HuH-7.5 (cell line): ENCODE measurements around the gene ALDH2.
A peak's percentile ranks its signal among the peaks of the same experiment; 100 is the strongest.
"Not testable (repeated sequence)": the region's sequence is repeated elsewhere in the genome, so short reads cannot be mapped to it uniquely, and the experiment has no call there.

Experiments used
- DNase-seq: peaks from one replicate; pipeline ENCODE4 v3.0.0; 2011; ENCODE audit warnings: low spot score

The ALDH2 gene

DNA sequence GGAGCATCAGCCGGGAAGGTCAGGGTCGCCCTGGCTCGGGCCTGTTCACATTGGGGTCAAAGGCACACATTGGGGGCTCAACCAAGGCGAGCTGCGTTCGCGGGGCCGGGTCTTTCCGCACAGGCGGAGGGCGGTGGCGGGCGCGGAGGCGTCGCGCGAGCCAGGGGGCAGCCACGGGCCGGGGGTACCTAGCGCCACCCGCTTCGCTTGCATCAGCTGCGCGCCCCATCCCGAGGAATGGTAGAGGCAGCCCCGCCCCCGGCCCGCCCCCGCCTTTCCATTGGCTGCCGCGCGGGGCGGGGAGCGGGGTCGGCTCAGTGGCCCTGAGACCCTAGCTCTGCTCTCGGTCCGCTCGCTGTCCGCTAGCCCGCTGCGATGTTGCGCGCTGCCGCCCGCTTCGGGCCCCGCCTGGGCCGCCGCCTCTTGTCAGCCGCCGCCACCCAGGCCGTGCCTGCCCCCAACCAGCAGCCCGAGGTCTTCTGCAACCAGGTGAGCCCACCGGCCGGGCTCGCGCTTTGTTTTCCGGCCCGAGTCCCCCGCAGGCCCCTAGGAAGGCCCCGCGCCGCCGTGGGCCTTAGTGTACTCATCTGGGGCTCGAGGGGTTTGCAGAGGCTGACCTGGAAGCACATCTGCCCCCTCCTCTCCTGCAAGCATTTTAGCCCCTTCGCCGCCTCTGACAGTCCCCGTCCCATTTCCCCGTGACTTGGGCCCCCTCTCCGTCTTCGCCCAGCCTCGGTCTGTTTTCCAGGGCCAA, at the start of gene ALDH2:
Gene ALDH2, plus strand, starts transcription at position 326 of the 754 bp plus-strand sequence. Its CDS starts 50 bp downstream, at position 376.
- DNase-seq: peak; percentile 95

DNA sequence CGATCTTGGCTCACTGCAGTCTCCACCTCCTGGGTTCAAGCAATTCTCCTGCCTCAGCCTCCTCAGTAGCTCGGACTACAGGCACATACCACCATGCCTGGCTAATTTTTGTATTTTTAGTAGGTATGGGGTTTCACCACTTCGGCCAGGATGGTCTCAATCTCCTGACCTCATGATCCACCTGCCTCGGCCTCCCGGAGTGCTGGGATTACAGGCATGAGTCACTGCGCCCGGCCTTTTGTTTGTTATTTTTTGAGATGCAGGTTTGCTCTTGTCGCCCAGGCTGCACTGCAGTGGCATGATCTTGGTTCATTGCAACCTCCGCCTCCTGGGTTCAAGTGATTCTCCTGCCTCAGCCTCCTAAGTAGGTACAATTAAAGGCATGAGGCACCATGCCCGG, 47.4 kb upstream of the ALDH2 start:
- DNase-seq: not testable (repeated sequence)

DNA sequence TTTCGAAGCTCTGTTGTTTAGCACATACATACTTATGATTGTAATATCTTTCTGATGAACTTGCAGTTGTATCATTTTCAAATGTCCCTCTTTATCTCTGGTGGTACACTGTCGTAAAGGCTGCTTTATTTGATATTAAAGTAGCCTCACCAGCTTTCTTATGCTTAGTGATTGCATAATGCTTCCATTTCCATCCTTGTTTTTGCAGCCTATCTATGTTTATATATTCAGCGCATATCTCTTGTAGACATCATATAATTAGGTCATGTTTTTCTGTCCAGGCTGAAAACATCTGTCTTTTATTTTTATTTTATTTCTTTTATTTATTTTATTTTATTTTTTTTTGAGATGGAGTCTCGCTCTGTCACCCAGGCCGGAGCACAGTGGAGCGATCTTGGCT, 46.3 kb upstream of the ALDH2 start:
- no peak for DNase-seq

DNA sequence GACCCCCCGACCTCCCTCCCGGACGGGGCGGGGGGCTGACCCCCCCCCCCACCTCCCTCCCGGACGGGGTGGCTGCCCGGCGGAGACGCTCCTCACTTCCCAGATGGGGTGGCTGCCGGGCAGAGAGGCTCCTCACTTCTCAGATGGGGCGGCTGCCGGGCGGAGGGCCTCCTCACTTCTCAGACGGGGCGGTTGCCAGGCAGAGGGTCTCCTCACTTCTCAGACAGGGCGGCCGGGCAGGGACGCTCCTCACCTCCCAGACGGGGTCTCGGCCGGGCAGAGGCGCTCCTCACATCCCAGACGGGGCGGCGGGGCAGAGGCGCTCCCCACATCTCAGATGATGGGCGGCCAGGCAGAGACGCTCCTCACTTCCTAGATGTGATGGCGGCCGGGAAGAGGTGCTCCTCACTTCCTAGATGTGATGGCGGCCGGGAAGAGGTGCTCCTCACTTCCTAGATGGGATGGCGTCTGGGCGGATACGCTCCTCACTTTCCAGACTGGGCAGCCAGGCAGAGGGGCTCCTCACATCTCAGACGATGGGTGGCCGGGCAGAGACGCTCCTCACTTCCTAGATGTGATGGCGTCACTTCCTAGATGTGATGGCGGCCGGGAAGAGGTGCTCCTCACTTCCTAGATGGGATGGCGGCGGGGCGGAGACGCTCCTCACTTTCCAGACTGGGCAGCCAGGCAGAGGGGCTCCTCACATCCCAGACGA, 42.9 kb upstream of the ALDH2 start:
- not testable (repeated sequence) for DNase-seq

DNA sequence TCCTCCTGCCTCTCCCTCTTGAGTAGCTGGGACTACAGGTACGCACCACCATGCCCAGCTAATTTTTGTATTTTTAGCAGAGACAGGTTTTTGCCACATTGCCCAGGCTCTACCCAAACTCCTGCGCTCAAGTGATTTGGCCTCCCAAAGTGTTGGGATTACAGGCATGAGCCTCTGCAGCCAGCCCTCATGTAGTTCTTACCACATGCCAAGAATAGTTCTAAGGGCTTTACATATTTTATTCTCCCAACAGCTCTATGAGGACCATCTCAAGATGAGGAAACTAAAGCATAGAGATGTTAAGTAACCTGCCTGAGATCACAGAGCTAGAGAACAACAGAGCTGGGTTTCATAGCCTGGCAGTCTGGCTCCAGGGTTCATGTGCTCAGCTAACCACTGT, 37.9 kb upstream of the ALDH2 start:
- no peak for DNase-seq

DNA sequence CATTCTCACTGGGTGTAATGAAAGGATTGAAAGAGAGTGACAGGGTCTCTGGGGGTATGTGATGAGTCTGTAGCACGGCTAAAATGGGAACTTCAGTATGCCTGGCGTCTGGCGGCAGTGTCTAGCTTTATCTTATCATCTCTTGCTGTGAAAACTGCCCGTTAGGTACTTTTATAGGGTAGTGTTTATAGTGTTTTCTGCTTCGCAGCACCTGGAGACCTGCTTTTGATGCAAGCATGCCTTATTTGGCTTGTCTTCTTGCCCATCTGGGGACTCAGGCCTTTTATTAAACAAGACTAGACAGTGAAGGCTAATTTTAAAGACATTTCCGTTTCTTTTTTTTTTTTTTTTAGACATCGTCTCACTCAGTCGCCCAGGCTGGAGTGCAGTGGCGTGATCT, 36.3 kb upstream of the ALDH2 start:
- no peak for DNase-seq

DNA sequence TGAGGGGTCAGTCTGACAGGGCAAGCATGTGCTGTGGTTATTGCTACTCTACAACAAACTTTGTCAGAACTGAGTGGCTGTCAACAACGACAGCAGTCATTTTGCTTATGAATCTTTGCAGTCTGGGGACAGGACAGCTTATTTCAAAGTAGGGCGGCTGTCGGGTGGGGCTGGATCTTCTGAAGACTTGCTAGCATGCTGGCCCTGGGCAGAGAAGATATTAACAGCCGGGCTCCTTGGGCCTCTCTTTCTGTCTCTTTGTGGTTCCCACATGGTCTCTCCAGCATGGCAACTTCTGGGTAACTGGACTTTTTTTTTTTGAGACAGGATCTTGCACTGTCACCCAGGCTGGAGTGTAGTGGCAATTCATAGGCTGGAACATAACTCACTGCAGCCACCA, 33.9 kb upstream of the ALDH2 start:
- no peak for DNase-seq

DNA sequence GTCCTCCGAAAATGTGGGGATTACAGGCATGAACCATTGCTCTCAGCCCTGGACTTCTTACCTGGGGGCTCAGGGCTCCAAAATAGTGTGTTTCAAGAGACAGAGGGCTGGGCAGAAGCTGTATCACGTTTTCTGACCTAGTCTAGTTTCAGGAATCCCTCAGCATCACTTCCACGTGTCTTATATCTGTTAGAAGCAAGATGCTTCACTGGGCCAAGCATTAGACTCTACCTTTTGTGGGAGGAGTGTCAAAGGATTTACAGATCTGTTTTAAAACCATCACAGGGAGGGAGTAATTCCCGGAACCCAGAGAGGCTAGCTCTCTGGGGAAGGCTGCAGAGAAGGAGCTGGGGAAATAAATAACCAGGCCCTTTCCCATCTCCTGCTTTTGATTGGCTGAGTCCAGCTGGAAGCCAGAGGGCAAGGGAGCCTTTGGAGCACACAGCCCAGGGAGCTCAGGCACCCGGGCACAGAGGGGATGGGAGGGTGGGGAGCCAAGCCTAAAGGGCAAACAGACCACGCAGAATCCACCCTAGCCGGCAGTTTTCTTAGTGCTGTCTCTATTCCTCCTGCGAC, 33.3 kb upstream of the ALDH2 start:
- DNase-seq: no peak

DNA sequence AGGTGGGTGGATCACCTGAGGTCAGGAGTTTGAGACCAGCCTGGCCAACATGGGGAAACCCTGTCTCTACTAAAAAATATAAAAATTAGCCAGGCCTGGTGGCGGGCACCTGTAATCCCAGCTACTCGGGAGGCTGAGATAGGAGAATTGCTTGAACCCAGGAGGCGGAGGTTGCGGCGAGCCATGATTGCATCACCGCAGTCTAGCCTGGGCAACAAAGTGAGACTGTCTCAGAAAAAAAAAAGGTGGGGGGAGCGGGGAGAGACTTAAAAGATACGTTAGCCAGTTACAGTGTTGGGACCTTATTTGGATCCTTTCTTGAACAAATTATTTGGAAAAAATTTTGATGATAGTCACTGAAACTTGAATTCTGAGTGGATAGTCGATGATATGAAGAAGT, 27.2 kb upstream of the ALDH2 start:
- DNase-seq: not testable (repeated sequence)

DNA sequence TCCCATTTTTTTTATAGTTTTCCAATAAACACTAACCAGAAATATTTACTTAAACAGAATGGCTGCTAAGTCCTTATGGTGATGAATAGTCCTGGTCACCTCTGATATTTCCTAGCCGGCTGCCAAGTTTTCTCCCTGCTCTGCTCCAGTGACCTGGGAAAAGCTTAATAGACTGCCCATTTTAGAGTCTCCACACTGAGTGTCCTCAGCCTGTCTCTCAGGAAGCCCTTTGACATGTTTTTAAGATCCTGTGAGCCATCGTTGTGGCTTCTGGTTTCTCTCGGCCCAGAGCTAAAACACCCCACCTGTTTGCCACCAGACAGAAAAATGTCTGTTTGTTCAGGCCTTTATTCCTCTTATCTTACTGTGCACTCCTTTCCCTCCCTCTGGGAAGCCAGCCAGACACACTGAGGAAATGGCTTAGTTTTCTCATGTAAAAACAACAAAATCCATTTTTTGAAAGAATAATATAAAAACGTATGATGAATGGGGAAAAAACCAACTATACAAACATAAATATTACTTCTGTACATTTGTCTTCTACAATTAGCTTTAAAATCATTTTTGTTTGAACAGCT, 25.4 kb upstream of the ALDH2 start:
- no peak for DNase-seq

DNA sequence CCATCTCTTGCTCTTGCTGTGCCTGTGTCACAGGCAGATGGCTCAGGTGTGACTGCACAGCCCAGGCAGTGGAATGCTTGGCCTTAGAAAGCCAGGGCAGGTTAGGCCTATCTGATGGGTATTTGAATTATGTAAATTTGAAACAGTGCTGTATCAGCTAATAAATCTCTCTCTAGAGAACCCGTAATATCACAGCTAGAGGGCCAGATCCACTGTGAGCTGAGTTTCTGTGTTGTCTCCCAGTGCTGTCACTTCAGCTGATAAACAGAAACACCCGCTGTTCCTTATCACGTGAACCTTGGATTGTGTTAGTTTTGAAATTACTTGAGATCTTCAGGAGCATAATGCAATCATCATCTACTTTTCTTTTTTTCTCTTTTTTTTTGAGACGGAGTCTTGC, 21.5 kb upstream of the ALDH2 start:
- no peak for DNase-seq

DNA sequence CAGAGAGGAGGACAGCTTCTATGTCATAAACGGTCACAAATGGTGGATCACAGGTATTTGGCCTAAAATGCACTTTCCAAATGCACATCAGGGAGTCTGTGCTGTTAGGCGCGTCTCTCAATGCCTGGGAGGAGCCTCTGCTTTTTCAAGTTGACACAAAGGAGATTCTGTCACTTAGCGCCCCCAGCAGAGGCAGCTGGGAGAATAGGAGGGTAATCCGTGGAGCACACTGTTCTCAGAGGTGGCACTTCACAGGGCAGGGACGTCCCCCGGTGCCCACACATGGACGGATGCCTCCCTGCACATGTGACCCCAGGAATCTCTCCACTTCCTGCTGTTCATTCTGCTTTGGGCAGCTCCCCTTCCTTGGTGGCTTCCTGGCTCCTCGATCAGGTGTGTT, 19.4 kb upstream of the ALDH2 start:
- no peak for DNase-seq

DNA sequence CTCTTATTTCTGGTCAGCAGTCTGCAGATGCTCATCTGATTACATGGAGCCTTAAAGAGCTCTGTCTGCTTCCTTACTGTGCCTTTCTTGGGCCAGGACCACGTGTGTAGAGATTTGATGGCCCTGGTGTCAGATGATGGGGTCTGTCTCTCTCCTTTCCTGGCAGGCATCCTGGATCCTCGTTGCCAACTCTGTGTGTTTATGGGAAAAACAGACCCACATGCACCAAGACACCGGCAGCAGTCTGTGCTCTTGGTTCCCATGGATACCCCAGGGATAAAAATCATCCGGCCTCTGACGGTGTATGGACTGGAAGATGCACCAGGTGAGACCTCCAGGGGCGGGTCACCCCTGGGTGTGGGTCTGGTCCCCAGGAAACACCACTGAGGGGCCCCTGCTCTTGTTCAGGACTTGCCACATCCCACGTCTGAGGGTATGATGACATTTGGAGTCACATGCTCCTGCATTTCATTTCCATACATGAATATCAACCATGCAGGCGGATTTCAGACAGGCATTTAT, 18.5 kb upstream of the ALDH2 start:
- DNase-seq: no peak

DNA sequence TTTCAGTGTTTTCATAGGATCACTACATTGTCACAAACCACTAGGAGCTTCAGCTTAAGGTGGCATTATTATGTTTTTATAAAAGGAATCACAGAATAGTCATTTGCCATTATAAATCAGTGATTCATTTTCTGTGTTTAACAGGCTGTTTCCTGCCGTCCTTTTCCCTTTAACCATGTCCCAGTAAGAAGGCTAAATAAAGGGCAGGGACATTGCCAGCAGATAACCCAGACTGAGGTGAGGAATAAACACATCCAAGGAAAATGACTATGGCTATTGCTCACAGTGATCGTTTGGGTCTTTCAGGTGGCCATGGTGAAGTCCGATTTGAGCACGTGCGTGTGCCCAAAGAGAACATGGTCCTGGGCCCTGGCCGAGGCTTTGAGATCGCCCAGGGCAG, 17.9 kb upstream of the ALDH2 start:
- DNase-seq: no peak

DNA sequence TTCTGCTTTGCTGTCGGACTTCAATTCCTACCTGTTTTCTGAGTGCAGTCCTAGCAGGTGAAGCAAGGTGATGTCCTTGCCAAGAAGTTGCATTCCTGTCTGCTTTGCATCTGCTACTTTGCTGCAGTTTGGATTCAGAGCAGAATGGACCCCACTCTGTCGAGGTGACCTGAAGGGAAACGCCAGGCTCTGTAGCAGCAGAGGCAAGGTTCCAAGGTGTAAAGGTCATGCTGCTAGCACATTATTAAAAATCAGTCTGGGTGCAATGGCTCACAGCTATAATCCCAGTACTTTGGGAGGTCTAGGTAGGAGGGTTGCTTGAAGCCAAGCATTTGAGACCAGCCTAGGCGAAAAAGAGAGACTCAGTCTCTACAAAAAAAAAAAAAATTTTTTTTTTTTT, 17.3 kb upstream of the ALDH2 start:
- no peak for DNase-seq

DNA sequence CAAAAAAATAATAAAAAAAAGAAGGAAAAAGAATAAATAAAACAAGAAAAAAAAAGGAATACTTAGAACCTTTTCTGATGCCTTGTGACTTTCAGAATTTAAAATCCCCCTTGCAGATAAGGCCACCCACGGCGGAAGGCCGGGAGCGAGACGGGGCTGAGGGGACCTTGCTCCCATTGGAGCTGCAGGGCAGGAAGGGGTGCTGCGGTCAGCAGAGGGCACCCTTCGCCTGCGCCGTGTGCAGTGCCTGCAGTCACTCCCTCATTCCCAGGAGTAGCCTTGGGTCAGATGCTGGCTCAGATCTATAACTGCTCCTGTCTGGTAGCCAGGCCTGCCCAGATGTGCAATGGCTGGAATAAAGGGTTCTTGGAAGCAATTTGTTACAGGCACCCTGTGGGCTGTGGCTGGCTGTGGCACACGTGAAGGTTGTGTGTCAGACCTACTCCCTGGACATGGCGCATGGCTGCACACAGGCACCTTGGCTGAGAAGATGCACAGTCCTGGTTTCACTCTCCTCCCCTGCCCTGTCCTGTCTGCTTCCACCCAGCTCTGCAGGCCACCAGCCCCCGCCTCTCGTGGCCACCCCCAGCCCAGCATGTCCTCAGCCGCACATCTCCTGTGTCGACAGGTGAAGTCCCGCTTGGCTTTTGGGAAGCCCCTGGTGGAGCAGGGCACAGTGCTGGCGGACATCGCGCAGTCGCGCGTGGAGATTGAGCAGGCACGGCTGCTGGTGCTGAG, 13.4 kb upstream of the ALDH2 start:
- DNase-seq: peak; percentile 97

DNA sequence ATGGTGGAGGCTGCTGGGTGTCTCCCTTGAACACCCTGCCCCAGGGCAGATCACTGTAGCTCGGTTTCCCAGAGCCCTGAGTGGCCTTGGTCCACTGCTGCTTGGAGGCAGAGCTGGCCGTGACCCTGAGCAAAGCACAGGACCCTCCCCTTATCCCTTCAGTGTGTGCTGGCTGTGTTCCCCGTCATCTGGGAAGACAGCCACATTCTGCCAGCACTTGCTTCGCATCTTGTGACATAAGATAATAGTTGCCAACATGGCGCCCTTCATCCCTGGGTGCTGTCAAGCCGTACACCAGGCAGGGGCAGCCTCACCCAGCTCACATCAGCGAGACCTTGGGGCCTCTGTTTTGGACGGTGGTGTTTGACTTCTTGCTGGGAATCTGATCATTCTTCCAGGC, 12.1 kb upstream of the ALDH2 start:
- DNase-seq: no peak

DNA sequence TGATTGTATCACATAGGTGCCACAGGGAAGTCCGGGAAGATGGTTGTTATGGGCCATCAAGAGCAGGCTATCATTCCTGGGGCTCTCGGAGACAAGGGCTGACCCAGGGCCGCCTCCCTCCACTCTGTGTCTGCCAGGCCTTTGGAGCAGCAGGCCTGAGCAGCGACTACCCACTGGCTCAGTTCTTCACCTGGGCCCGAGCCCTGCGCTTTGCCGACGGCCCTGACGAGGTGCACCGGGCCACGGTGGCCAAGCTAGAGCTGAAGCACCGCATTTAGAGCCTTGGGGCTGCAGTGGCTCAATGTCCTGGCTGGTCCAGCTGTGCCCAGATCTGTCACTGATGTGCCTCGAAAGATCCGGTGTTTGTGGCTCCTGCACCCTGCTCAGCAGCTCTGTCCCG, 10.5 kb upstream of the ALDH2 start:
- no peak for DNase-seq

DNA sequence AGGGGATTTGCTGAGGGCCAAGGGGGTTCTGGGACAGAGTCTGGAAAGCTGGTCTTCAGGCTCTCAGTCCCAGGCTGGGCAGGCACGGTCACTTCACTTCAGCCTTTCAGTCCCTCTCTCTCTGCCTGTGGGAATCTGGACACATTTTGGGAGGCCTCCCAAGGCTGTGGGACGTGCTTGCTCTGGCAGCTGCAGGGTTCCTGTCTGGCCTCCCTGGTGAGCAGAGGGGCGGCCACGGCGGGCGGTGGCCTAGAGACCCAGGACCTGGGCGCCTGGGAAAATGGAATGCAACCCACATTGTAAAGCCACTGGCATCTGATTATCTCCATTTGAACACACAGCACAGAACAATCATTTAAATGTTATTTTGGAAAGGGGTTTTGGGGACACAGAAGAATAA, 10.1 kb upstream of the ALDH2 start:
- DNase-seq: no peak

DNA sequence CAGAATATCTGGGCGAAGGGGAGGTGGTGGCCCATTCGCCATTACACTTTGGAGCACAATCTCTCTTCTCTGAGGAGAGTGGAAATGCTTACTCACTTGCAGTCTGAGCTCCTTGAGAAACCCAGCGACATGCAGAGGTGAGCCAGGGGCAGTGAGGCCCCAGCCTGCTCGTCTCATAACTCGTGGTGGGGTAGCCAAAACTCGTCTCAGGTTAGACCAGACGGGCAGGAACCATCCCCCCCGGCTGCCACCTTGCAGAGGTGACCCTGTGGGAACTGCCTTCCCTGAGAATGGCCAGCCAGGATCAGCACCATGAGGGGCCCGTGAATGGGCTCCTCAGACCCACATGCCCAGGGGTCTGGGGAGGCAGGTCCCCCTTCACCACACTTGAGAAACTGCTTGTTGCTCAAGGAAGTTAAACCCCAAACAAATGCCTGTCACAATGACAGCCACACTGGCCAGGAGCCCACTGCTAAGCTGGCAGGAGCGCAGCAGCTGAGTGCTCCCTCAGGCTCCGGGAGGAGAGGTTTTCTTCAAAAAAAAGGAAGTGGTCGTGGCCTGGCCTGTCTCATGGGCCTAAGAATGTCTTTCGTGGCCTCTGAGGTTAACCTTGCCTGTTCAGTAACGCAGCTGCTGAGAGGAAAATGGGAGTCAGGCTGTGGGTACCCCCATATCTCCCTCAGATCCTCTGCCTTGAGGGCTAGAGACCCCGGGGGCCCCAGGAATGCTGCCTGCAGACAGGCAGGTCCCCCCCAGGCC, 9.2 kb upstream of the ALDH2 start:
- no peak for DNase-seq

DNA sequence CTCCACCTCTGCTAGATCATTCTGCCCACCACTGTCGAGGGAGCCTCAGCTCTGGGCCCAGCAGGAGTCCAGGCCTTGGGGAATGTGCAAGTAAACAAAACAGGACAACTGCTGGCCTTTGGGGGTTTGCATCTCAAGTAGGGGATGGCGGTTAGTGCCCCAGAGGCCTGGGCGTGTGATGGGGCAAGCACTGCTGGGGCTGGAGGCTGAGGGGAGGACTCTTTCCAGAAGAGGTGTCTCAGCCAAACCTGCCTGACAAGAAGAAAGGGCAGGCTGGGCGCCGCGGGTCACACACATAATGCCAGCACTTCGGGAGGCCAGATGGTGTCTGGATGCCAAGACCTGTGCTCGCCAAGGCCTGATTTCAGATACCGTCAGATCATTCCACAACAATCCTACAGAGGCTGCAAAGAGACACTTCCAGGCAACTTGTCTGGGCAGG, 8.6 kb upstream of the ALDH2 start:
- DNase-seq: no peak
